Measurements from ENCODE around the gene ICA1.

The ICA1 gene

DNA sequence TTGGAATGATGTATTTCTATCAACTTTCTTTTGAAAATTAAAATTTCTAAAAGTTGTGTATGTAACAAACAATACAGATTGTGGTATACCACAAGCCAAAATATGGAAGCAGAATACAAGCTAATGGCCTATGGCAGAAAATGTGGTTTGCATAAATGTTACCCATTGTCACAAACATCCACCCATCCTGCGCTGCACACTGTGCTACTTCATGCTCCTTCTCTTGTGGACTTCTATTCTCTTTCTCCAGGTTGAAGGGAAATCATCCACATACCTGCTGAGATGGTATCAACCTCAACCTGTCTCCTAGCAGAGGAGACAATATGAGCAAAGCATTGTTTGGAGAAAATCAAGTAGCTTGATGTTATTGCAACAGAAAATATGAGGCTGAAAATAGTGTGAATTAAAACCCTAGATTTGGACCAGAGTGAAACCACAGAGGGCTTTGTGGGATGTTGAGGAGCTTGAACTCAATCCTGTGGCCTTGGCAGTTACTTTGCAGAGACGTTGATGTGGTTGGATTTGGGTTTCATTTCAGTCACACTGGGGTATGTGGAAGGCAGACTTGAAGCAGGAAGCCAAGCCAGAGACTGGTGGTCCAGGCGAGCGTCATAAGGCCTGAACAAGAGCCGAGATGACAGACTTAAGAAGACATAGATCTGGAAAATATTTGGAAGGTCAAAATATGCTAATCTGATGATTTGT lies 63.8 kb downstream of the ICA1 start:
- no peak for DNase-seq

- DNase-seq: no peak
These were observed 69.1 kb downstream of the ICA1 start for GRCh38 chr7:8192897-8193296.

DNA sequence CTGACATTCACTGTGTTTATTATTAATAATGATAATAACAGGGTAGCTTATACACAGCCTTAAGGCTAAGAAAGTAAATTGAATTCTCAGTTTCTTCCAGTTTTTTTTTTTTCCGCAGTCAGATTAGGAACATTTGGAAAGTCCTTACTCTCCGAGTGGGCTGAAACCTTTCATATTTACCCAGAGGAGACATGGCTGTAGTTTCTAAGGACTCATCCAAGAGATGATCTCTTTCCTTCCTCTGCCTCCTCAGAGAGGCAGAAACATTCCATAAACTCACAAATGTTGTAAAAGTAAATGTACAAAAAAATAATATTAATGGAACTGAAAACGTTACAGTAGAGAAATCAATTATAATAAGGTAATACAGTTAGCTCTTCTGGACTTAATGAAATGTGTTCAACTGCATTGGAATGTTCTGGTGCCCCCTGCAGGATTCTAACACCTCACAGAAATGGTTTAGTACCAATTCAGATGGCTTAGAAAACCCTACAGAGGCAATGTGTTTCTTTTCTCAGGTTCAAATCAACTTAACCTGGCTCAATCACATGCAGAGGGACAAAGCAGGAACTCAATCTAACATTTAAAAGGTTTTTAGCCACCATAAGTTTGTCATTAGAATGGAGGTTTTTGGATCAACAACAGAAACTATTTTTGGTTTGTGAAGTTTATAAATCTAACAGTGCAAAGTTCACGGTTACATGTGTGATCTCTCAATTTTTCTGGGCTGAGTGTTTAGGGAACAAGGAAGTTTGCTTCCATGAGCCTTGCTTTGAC lies 71.7 kb downstream of the ICA1 start:
- peak; percentile 72 for DNase-seq

DNA sequence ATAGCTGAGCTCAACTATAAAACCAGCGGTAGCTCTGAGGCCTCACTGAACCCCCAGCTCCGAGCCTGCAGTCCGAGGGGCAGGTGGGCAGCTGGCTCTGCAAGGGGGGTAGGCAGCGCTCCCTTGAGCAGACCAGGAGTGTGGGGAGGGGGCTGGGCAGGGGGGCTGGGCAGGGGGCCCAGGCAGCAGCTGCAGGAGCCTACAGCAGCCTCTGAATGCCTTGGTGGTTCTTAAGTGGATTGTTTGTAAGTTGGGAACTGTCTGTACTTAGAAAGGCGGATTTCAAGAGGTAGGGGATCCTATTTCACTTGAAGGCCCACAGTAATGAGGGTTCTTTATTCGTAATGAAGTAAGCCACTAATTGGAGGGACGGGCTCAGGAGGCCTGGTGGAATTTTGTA lies 72.3 kb downstream of the ICA1 start:
- no peak for DNase-seq

DNA sequence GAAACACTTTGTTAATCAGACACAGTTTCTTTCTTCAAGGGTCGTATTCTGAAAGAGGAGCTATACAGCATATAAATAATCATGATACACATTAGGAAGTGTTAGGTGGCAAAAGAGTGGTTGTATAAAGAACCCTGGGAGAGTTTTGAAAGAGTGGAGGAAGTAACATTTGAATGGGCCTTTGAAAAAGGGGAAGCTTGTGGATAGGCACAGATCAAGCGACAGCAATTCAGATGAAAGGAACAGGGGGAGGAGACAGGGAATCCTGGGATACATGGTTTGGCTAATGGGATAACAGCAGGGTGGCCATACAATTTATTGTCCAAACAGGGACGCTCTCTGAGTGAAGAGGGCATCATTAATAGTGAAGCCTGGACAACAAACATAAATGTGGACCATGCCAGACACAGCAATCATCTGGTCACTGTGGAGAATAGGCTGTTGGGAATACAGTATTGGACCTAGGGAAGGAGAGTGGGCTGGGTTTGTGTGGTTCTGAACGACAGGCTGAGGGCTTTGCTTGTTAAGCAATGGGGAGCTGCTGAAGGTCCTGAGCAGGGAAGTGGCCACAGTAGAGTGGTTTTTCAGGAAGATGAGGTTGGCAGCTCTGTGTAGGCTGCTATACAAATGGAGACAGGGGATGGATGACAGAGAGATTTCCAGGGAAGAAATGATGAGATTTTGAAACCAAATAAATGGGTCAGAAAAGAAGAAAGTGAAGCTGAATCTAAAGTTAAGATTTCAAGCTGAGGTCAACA lies 75.9 kb downstream of the ICA1 start:
- no peak for DNase-seq

- DNase-seq: no peak
These were observed 77.7 kb downstream of the ICA1 start for GRCh38 chr7:8184221-8184620.

DNA sequence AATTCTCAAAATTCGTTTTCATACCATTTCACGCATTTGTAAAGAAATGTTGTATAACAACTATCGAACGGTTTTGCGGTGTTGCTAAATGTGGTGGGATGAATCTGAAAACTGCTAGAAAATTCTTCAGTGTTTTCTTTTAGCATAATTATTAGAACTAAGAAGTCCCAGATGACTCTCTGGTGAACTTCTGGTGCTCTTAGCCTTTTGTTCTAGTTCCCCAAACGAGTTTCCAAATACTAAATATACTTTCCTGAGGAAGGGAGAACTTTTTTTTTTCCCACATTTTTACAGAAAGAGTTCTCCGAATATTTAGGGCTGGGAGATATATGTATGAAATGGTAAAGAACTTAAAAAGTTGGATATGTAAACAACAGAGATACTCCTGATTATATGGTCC lies 82.5 kb downstream of the ICA1 start:
- DNase-seq: no peak

DNA sequence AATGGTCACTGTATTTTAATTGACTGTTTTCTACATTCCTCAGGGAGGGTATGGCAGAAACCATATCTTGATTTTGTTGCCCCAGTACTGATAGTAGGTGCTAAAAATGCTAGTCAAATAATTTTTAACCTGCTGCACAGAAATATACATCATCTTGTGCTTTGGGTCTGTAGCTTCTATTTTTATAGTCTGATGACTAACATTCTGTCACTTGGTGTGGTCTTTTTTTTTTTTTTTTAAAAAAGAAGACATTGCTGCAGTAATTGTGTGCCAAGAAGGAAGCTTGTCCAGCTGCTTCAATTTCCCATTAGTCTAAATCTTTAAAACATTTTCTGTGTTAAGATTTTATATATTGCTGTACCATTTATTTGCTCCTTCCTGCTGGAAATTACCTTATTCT lies 83.6 kb downstream of the ICA1 start:
- no peak for DNase-seq

DNA sequence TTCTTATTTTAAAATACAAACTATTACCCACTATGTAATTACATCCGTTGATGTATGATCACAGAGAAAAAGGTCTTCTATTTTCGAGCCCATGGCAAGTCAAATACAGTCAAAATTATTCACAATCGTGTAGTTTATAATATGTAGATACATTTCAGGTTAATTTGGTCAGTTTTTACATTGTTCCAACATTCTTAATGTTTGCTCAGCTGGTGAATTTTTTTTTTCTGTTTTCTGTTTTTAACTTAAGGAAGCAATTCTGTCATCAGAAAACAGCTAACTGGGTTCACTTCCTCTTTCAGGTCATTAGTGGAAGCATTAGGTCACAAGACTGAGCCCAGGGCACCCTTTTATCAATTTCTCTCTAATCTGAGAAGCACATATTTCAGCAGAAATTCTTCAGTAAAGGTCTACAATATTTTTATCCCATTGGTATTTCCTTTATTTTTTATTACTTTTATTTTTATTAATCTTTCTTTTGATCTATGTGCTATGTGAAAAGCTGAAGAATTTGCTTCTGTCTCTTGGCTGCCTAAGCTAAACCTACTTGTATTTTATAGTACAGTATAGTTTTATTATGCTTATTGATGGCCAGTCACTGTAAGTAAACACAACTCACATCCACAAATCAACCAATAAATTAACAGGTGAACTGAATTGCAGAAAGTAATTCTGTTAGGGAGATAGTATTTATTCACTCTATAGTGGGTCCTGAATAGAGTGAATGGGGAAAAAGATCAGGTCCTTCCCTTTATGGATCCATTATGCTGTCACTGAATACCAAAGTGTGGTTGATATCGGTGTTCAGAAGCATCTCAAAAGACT lies 84.6 kb downstream of the ICA1 start:
- DNase-seq: no peak

- DNase-seq: peak; percentile 79
These were observed 85.4 kb downstream of the ICA1 start for GRCh38 chr7:8176370-8177081.

DNA sequence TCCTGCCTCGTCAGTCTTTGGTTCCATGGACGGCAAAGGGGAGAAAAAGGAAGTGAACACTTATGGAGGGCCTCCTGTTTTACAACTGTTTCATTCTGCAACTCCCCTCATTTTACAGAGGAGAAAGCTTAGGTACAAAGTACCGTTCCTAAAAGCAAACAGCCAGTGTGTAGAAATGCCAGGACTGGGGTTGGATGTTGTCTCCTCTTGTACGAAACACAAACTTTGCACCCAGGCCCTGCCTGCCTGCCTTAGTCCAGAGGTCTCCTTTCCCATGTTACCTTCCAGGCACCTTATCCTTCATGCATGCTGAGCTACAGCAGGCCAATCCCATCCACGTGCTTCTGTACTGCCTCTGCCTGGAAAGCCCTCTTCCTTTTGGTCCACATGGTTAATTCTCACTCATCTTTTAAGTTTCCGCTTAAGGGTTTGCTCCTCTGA lies 86.0 kb downstream of the ICA1 start:
- DNase-seq: peak; percentile 75

DNA sequence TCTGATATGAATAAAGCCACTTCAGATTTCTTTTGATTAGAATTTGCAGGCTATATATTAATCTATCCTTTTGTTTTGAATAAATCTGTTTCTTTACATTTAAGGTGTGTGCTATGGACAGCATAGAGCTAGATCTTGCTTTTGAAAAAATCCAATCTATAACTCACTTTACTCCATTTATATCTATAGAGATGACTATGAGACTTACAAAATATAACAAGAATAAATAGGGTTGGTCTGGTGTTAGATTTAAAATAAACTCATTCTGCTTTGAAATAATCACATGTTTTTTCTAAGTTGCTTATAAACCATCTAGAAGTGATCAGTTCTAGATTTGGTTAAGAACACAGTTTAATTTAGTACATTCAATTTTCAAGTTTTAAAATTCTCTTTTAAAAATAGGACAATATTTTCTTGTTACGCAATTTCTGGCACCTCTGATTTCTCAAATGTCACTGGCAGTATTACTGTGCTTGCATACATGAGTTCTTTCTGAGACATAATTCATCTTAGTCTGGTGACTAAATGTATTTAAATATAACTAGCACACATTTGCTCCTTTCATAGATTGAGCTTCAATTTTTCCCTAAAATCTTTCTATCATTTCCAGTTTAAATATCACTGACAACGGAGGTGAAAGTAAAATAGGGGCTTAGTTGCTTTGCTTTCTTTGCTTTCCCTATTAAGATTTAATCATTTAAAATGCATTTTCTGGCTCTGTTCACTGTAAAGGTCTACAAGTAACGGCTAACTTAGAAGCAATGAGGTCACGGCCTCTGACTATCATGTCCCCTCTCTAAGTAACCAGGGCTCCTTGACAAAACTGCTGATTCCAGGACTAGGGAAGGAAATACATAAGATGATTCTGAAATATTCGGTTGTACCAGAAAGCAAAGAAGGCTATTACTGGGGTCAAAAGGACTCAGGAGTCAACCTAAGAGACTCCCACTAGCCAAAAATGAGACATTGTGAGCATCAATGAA lies 89.3 kb downstream of the ICA1 start:
- no peak for DNase-seq

- DNase-seq: no peak
These were observed 92.8 kb downstream of the ICA1 start for GRCh38 chr7:8169171-8169570.

GRCh38 chr7:8168336-8168735 lies 93.6 kb downstream of the ICA1 start:
- DNase-seq: no peak

DNA sequence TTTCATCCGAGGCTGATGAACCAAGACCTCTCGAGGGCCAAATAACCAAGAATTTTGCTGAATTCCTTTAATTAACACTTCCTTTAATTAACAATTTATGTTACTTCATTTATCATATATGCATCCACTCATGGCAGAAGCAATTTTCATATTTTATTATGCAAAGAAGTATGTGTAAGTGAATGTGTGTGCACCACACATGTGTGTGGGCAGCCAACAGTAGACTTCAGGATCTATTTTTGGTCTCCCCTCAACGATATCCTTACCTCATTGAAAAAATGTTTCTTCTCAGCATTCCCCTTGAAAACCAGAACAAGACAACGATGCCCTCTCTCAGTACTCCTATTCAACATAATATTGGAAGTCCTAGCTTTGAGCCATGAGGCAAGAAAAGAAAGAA lies 96.8 kb downstream of the ICA1 start:
- DNase-seq: no peak

DNA sequence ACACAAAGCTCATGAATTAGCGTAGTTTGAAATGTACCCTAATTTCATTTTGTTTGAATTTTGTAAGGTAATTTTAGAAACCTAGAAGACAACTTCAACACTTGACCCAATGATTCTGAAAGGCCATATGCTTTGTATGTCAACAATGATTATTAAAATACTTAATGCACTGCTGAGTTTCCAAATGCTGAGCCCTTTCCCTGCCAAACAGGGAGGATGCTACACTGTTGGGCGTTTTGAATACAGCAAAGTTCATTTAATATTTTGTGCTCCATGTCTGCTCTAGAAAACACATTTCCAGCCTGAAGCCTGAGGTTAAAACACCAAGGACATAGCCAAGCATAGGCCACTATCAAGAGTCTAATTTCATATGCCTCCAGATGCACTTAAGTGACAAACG lies 99.8 kb downstream of the ICA1 start:
- DNase-seq: no peak

GRCh38 chr7:8161364-8161828 lies 100.6 kb downstream of the ICA1 start:
- DNase-seq: no peak

DNA sequence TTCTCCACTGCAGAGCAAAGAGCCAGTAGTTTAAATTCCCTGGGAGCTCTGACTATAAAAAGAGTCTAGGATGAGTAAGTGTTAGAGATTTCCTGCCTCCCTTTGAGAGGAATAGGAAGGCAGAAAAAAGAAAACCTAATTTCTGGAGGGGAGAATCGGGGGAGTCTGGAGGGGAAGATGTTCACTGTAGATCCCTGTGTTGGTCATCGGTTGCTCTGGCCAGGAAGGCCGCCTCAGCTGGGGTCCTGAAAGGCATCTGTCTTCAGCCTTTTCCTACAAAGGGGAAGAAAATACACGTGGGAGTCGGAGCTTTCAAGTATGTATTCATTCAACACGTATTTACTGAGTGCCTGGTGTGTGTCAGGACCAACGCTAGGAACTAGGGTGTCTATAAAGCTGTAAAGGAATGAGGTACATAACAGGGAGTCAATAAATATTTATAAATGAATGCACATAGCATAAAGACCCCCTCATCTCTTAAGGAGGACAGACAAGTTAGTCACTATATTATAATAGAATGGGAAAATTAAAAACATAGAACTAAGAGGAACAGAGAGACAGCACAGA lies 101.1 kb downstream of the ICA1 start:
- no peak for DNase-seq

DNA sequence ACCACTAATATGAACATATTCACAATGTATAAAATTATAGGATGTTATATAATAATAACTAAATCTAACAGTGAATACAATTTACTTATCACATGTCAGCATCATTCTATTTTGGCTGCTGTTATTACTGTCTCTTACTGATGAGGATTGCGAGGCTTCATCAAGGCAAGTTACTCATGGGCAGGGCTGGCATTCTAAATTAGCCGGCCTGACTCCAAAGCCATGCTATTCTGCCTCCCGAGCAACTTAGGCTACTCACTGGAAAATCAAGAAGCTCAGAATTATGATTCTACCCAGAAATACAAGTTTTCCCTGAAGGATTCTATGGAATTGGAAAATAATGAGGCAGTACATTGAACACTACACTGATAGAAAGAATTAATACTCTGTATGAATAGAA lies 101.7 kb downstream of the ICA1 start:
- DNase-seq: no peak

GRCh38 chr7:8159595-8159994 lies 102.4 kb downstream of the ICA1 start:
- DNase-seq: no peak

GRCh38 chr7:8157296-8157695 lies 104.7 kb downstream of the ICA1 start:
- DNase-seq: no peak
